Activated CD8-positive, alpha-beta memory T cell treated with anti-CD3 and anti-CD28 coated beads, Interleukin-2, amount 10 ng/mL, durations not matched to agents 7 days and 5 days (primary cell): Measurements from ENCODE around the gene TBC1D2B. TPM values are rescaled to one million over a fixed set of nuclear protein-coding genes. Genes with fewer than 3 reads are reported as not detected.

Experiments
- total RNA-seq, 2 experiments: library from RNA; stranded (reverse); gene quantifications; one replicate each; pipeline ENCODE4 v1.2.3, GENCODE V29; 2021

The TBC1D2B gene
- total RNA-seq, 2 experiments from 2014 or later, result 118 to 135 TPM

Other genes starting within 250 kb of the TBC1D2B start
- under 1 TPM; 0.26 to 0.28 TPM for gene SH2D7, start 14.8 kb upstream of the TBC1D2B start, total RNA-seq
- gene CIB2, start 53.7 kb upstream of the TBC1D2B start, total RNA-seq, result 1 to 10 TPM in 1 of 2 experiments, under 1 TPM in 1; 0.94 to 1.2 TPM
- gene IDH3A, start 71.7 kb upstream of the TBC1D2B start, total RNA-seq, result 100 to 1,000 TPM in 1 of 2 experiments, 10 to 100 TPM in 1; 97.9 to 105 TPM
- under 1 TPM in 1 of 2 experiments, not detected in 1; 0.28 TPM for gene ACSBG1, start 156.9 kb upstream of the TBC1D2B start, total RNA-seq
- gene DNAJA4, start 186.9 kb upstream of the TBC1D2B start, total RNA-seq, result 10 to 100 TPM; 34.0 to 35.8 TPM
- gene SKIC8, start 221.9 kb upstream of the TBC1D2B start, total RNA-seq, result 10 to 100 TPM; 40.5 to 48.1 TPM